Cardiac muscle cell (in vitro differentiated cells and primary cell): Measurements from ENCODE around the gene NKAP. TPM values are rescaled to one million over a fixed set of nuclear protein-coding genes. Genes with fewer than 3 reads are reported as not detected.
"Not testable (repeated sequence)": the region's sequence is repeated elsewhere in the genome, so short reads cannot be mapped to it uniquely, and the experiment has no call there.

Source experiments
- DNase-seq, 2 donors: peaks; one replicate each; pipeline versions ENCODE4 v3.0.0 to v3.0.0-alpha.2; 2010 to 2017; ENCODE audit warnings: low read depth in 1 of 2, low spot score in 1 of 2
- H3K27ac ChIP-seq: fragments of 200-600 bp; sonication (generic); 2 replicates; pipeline ENCODE4 v1.5.1; 2016
- H3K27me3 ChIP-seq: fragments of 200-600 bp; sonication (generic); 2 replicates; pipeline ENCODE4 v1.6.0; 2016; ENCODE audit warnings: control low read depth
- H3K36me3 ChIP-seq: fragments of 200-600 bp; sonication (generic); 2 replicates; pipeline ENCODE4 v1.5.1; 2016; ENCODE audit warnings: control low read depth
- H3K4me1 ChIP-seq: fragments of 200-600 bp; sonication (generic); 2 replicates; pipeline ENCODE4 v1.8.1; 2017; ENCODE audit warnings: low read depth, mild to moderate bottlenecking, mixed run types
- H3K4me3 ChIP-seq: fragments of 200-600 bp; sonication (generic); 2 replicates; pipeline ENCODE4 v1.5.1; 2016; ENCODE audit warnings: mild to moderate bottlenecking
- H3K9me3 ChIP-seq: fragments of 200-600 bp; sonication (generic); 2 replicates; pipeline ENCODE4 v1.5.1; 2017; ENCODE audit warnings: low read depth, mild to moderate bottlenecking, control low read depth
- polyA plus RNA-seq: library from polyadenylated mRNA; unstranded; fragments of >200 nt; fragmentation: Nextera tagmentation; extraction: Ambion mirVana; gene quantifications from 2 replicates; pipeline ENCODE4 v1.2.1, GENCODE V29; 2016
- total RNA-seq: library from RNA; depleted of rRNA; stranded (reverse); fragments of >200 nt; gene quantifications from 2 replicates; pipeline ENCODE4 v1.2.3, GENCODE V29; 2016
- TF ChIP-seq, protein P1 (sequence below): IDR thresholded peaks from 2 replicates; pipeline ENCODE4 v1.5.1; 2012; ENCODE audit warnings: low read depth, mild to moderate bottlenecking, low read length

Gene NKAP
- total and polyA plus RNA-seq, 2 experiments from 2014 or later, result 5.6 to 8.3 TPM

DNA sequence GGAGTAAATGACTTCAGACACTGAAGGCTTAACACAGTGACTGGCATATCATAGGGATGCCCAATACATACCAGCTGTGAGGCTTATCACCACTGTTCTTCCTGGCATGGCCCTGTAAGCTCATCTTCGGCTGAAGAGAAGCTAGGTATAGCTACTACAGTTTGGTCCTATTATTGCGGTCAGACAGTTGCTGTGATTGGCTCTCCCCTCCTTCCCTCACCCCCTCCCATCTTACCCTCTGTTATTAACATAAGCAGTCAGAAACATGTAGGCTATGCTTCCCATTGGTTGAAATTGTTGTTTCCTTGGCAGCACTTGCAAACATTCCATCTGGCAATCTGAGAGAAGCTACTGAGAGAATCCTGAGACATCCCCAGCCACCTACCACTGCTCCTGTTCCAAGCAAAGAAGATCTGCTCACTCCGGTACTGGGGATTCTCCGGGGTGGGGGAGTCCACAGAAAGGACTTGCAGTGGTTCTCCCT, 47.7 kb downstream of the NKAP start, which contains the start of gene AKAP14:
TSS of gene AKAP14 (plus strand) at position 51 of the 484 bp plus-strand sequence. CDS start 7,331 bp downstream, outside the sequence.
- Histone ChIP-seq H3K27ac (no peak within 1 kb of the TSS), H3K4me3 (no peak within 1 kb of the TSS), H3K27me3 (no peaks in the 10 kb centered on the region), H3K36me3 (no peaks in the 10 kb centered on the region), H3K4me1 (no peaks in the 10 kb centered on the region), H3K9me3 (no peaks in the 10 kb centered on the region)
- DNase-seq, result peak in 1 of 2 donors; percentile 7
- TF ChIP-seq, protein P1, sequence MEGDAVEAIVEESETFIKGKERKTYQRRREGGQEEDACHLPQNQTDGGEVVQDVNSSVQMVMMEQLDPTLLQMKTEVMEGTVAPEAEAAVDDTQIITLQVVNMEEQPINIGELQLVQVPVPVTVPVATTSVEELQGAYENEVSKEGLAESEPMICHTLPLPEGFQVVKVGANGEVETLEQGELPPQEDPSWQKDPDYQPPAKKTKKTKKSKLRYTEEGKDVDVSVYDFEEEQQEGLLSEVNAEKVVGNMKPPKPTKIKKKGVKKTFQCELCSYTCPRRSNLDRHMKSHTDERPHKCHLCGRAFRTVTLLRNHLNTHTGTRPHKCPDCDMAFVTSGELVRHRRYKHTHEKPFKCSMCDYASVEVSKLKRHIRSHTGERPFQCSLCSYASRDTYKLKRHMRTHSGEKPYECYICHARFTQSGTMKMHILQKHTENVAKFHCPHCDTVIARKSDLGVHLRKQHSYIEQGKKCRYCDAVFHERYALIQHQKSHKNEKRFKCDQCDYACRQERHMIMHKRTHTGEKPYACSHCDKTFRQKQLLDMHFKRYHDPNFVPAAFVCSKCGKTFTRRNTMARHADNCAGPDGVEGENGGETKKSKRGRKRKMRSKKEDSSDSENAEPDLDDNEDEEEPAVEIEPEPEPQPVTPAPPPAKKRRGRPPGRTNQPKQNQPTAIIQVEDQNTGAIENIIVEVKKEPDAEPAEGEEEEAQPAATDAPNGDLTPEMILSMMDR, result no peak

DNA sequence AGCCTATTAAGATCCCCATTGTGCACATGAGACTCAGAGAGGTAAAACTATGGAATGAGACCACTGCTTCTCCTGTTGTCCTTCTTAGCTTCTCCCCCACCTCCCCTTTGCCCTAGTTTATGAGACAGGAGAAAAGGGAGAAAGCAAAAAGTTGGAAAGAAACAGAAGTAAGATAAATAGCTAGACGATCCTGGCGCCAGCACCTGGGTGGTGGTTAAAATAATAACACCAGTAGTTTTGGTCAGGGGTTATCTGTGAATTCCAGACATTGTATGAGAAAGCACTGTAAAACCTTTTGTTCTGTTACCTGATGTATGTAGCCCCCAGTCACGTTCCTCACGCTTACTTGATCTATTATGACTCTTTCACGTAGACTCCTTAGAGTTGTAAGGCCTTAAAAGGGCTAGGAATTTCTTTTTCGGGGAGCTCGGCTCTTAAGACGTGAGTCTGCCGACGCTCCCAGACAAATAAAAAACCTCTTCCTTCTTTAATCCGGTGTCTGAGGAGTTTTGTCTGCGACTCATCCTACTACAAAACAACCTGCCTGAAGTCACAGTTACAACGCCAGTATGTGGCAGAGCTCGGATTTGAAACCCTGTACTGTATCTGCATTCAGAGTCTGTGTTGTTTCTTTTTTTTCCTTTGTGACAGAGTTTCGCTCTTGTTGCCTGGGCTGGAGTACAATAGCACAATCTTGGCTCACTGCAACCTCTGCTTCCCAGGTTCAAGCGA, 51.4 kb downstream of the NKAP start:
- DNase-seq, H3K36me3 ChIP-seq, H3K27me3 ChIP-seq: not testable (repeated sequence)

DNA sequence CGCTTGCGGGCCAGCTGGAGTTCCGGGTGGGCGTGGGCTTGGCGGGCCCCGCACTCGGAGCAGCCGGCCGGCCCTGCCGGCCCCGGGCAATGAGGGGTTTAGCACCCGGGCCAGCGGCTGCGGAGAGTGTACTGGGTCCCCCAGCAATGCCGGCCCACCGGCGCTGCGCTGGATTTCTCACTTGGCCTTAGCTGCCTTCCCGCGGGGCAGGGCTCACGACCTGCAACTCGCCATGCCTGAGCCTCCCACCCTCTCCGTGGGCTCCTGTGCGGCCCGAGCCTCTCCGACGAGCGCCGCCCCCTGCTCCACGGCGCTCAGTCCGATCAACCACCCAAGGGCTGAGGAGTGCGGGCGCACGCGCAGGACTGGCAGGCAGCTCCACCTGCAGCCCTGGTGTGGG, 52.9 kb downstream of the NKAP start:
- not testable (repeated sequence) for H3K27me3 ChIP-seq, H3K4me3 ChIP-seq

More for the DNA sequence above, 51.4 kb downstream of the NKAP start:
- not testable (repeated sequence) for H3K4me3 ChIP-seq, H3K27ac ChIP-seq, H3K9me3 ChIP-seq, H3K4me1 ChIP-seq

DNA sequence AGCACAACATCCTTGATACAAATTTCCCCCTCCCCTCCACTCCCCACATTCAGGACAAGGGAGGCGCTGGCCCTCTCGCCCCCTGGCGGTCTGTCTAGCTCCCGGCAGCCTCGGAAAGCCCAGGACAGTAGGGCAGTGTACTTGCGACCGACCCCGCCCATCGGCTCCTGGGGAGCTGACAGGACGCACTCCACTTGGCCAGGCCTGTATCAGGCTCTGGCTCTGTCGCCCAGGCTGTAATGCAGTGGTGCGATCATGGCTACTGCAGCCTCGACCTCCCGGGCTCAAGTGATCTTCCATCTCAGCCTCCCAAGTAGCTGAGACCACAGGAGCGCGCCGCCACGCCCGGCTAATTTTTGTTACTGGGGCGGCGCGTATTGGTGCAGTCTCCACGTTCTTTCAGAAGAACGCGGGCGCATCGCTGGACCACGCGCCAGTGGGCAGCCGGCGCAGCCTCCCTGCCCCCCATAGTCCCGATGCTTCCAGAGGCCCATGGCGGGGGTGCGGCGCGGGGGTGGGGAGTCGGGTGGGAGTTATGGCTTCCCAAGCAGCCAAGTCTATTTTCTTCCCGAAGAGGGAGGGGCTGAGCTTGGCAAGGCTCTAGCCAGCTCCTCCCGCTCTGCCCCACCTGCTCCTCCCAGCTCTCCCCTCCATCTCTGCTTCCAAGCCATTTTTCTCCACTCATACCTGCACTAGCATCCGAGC, 55.7 kb downstream of the NKAP start:
- TF ChIP-seq, protein P1, result peak; percentile 67
- H3K27ac ChIP-seq, result no peak overlapping the region
- H3K4me3 ChIP-seq, result peak overlapping the region; percentile 35
- no peaks in the 10 kb centered on the region for H3K27me3 ChIP-seq
- peak; percentile 64 to 65 for DNase-seq
- no peaks in the 10 kb centered on the region for H3K9me3 ChIP-seq
- no peaks in the 10 kb centered on the region for H3K36me3 ChIP-seq
- H3K4me1 ChIP-seq, result no peaks in the 10 kb centered on the region

More for the DNA sequence above, 52.9 kb downstream of the NKAP start:
- not testable (repeated sequence) for DNase-seq, H3K9me3 ChIP-seq, H3K4me1 ChIP-seq, H3K36me3 ChIP-seq, H3K27ac ChIP-seq

DNA sequence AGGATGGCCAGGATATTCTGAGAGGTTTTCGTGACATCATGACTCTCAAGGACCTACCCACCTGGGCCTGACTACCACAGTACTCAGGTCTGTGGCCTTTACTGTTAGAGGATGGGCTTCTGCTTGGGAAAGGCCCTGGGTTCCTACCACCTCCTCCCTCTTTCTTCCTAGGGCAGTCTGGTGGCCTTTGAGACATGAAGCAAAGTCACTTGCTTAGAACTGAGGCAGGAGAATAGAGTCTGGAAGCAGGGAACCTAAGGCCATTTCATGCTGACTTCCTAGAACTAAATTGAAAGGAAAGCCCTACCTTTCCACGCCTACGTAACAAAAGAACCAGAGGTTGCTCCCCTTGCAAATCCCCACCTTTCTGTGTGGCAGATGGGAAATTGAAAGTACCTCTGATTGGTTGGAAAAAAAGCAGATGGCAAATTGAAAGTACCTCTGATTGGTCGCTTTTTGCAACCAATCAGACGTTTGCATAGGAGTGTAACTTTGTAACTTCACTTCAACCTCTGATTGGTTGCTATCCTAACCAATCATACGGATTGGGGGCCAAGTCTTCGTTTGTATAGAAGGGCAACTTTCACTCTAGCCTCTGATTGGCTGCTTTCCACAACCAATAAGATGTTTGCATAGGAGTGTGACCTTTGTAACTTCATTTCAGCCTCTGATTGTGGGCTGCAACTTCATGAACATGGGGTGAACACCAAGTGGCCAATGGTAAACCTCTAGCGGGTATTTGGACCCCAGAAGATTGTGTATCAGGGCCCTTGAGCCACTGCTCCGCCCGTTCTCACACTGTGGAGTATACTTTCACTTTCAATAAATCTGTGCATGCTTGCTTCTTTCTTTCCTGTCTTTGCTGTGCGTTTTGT, 57.8 kb downstream of the NKAP start:
- Histone ChIP-seq H3K36me3 (no peaks in the 10 kb centered on the region), H3K4me3 (no peak overlapping the region), H3K9me3 (no peaks in the 10 kb centered on the region), H3K27me3 (no peaks in the 10 kb centered on the region), H3K27ac (no peak overlapping the region), H3K4me1 (no peaks in the 10 kb centered on the region)
- TF ChIP-seq, protein P1, result no peak
- DNase-seq, result peak in 1 of 2 donors; percentile 11
